Stimulated activated CD8-positive, alpha-beta memory T cell treated with anti-CD3 and anti-CD28 coated beads, Interleukin-12 subunit alpha, Interleukin-12 subunit beta, amount 100 ng/mL, for 1 hour (primary cell): Measurements from ENCODE around the gene XPNPEP1.

Source experiments
- DNase-seq: peaks from one replicate; pipeline ENCODE4 v3.0.0-alpha.2; 2020; ENCODE audit warnings: low read depth

Gene XPNPEP1

GRCh38 chr10:109893386-109893785, 29.9 kb downstream of the XPNPEP1 start:
- DNase-seq: no peak

GRCh38 chr10:109892931-109893330, 30.4 kb downstream of the XPNPEP1 start:
- no peak for DNase-seq

- DNase-seq: no peak
Measured at GRCh38 chr10:109892117-109892516, 31.2 kb downstream of the XPNPEP1 start.

DNA sequence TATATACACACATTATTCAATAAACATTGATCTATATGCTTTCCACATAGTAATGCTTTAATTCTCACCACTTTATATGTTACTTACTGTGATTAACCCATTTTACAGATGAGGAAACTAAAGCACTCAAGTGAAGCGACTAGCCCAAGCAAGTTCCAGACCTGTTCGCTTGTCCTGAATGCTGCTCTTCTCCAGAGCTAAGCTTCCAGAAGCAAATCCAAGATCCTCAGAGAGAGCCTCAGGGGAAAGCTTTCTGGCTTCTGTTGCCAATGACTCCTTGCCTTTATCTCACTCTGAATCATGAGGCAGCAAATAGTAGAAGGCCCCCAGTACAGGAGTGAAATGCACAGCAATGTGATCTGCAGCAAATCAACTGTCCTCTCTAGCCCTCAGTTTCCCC, 32.2 kb downstream of the XPNPEP1 start:
- DNase-seq: no peak

- DNase-seq: no peak
Measured at GRCh38 chr10:109889867-109890266, 33.4 kb downstream of the XPNPEP1 start.

GRCh38 chr10:109887776-109888175, 35.5 kb downstream of the XPNPEP1 start:
- DNase-seq: no peak

- no peak for DNase-seq
Measured at GRCh38 chr10:109887243-109887642, 36.1 kb downstream of the XPNPEP1 start.

- no peak for DNase-seq
Measured at GRCh38 chr10:109886781-109887140, 36.5 kb downstream of the XPNPEP1 start.

DNA sequence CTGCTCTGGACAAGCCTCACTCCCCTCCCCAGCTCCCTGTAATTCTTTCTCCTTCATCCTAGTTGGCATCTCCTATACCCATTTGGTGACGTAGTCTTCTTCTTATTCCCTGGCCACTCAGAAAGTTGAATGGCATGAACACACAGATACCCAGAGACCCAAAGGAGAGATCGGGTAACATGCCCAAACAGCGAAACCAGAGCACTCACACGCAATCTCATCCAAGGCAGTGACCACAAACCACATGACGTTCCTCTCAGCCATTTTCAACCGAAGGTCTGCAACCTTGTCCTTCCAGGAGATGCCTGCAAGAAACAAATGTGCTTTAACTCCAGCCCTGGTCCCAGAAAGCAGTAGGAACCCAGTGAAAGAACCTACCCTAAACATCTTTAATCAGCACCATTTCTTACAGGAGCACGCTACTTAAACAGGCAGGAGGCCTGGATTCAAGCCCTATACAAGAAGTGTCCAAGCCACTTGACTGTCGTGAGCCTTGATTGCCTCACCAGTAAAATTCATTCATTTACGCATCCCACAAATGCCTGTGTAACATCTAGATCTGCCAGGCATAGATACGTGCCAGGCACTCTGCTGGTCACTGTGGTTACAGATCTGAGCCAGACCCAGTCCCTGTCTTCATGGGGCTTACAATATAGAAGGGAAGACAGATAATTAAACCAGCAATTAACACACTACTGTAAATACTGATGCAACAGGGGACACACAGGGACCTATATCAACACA, 37.1 kb downstream of the XPNPEP1 start:
- no peak for DNase-seq

- DNase-seq: peak; percentile 47
Measured at GRCh38 chr10:109883859-109884771, 39.2 kb downstream of the XPNPEP1 start.

DNA sequence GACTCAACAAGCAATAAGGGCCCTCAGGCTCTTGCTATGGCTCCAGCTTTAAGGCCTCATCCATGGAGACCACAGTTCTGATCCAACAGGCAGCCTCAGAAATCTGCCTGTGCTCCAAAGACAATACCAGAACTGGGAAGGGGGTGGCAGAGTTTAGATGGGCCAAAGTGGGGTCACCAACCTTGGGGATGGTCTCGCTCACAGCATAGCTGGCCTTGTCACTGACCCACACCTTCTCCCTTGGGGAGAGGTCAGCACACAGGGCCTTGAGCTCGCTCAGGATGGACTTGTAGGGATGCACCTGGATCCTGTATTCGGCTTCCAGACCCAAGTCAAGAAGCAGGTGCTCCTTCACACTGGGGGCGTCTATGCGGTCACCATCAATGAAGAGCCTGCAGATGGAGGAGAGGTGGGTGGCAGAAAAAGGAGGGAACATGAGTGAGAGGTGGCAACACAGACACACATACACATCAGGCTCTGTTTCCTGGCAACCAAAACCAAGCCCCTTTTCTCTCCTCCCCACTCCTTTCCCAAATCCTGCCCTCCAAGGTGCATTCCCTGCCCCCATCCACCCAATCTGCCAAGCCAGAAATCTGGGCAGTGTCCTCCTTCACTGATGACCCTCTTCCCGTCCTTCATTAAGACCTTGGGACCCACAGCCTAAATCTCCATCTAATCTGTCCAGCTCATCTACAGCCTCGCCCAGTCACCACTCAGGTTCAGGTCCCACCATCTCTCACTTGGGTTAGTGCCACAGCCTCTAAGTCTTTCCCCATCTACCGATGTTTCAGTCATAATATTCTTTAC, 40.9 kb downstream of the XPNPEP1 start:
- DNase-seq: no peak

DNA sequence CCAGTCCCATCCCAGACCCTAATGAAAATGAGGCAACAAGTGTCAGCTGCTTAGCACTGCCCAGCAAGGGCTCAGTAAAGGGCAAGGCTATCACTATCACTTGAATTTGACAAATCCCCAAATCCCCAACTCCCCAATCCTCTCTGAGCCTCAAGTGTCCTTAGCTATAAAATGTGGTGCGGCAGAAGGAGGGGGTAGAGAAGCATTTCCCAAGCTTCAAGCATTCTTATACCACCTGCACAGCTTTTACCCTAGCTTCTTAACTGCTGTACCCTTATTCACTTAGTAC, 41.6 kb downstream of the XPNPEP1 start:
- DNase-seq: no peak

GRCh38 chr10:109880886-109881768, 42.2 kb downstream of the XPNPEP1 start:
- no peak for DNase-seq

DNA sequence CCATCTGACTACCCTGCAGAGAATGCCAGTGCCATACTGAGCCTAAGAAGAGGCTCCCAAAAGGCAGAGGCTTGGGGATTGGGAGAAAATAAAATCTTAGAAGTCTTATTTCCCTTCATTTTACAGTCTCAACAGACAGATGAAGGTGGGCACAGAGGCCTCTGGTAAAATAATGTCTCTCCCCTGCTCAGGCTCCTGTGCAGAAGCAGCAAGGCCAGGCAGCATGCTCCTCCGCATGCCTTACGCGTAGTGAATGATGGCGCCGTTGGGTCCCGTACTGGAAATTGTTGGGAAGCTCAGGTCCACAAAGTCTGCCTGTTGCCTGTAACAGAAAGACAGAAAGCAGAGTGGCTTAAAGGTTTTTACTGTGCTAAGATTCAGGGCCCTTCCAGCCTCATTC, 45.8 kb downstream of the XPNPEP1 start:
- DNase-seq: no peak

DNA sequence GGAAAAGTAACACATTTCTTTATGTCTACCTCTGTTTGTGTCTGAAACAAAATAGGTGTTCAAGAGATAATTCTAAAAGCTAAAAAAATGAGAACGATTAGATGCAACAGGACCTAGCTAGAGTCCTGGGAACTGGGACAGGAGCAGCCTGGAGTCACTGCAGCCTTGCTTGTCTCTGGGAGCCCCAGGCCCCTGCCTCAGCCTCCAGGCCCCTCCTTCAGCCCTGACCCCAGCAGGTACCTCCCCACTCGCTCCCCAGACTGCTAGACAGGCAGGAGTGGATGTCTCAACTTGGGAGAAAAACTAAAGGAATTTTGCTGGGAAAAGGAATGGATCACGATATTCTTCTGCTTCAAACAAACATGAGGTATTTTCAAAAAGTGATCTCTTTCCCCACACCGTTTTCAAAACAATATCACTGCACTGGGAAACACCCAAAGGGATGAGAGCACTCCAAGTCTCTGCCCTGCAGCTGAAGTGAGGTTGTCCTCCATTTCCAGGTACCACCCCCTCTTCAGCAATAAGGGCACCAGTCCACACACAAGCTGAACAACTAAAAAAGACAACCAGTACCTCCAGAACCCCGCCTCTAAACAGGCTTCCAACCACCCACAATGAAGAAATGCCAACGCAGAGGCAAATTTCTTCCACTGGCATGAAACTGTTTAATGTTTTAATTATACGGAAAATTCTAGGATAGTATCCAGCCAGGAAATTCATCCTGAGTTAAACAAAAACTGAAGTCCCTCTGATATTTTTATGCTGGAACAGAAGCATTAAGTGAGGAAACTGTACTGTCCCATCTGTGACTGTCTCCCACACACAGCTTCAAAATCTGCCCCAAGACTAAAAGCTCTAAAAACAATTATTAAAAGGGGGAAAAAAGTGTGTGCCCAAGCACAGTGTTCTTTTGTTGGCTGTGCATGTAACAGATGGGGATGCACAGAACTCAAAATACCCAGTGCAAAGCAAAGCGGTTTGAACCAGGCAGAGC, 47.2 kb downstream of the XPNPEP1 start:
- no peak for DNase-seq

DNA sequence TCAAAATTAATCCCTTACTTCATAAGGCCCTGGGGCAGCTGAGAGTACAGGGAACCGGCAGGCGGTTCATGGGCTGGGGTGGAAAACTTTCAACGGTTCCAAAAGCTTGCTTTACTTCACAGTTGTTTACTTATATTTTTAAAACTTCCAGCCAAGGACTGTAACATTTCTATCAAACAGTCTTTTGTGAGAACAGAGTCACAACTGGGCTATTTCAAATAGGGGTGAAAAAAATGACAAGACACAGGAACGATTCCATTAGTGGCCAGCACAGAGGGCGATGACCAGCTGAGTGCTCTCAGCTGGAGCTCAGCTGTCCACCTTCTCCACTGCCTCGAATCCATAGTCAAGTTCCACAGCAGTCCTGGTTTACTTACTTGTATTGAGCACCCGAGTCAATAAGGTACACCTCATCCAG, 48.2 kb downstream of the XPNPEP1 start:
- no peak for DNase-seq

DNA sequence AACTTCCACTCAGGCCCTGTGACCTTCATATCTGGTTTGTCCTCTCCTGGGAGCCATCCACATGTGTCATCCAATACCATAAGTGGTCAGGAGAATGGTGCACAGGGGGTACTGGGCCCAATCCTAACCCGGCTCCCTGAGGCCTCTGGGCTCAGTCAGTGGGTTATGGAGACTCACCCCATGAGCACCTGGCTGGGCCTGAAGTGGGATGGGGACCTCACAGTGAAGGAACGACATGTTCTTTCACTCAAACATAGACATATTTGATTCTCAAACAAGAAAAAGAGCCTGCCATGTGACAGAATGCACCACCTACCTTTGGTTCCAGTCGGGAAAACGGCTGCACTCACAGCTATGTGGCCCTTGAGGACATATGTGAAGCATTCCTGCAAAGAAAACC, 51.8 kb downstream of the XPNPEP1 start:
- no peak for DNase-seq

- DNase-seq: no peak
Measured at GRCh38 chr10:109866995-109867635, 56.2 kb downstream of the XPNPEP1 start.

- DNase-seq: no peak
Measured at GRCh38 chr10:109866168-109866994, 56.9 kb downstream of the XPNPEP1 start.
